IMR-90 (cell line): Measurements from ENCODE around the gene AKR7A2. TPM values are rescaled to one million over a fixed set of nuclear protein-coding genes. Genes with fewer than 3 reads are reported as not detected.

ENCODE experiments used
- ATAC-seq: fragments of 200-7000 bp; cut with Tn5 transposase; 2 replicates; pipeline ENCODE4 v1.9.1; 2020; ENCODE audit warnings: low read depth, mild to moderate bottlenecking, moderate library complexity
- BruUV-seq: library from RNA; stranded (reverse); fragments of 400-500 nt; replicated peaks from 2 replicates; lab custom pipeline; 2021; lab: Mats Ljungman, UMichigan
- CTCF ChIA-PET: fragments of 300-600 bp; formaldehyde crosslinking; extraction: SDS; loops from one replicate; lab custom pipeline; 2021; ENCODE audit warnings: antibody characterized with exemption; lab: Yijun Ruan, JAX
- POLR2A ChIA-PET: fragments of 300-600 bp; sonication (Branson Sonifier 250); formaldehyde crosslinking; loops from one replicate; lab custom pipeline; 2022; ENCODE audit warnings: antibody characterized with exemption; ENCODE audit not compliant: unreplicated experiment; lab: Charles Lee
- DNase-seq: peaks from one replicate; pipeline ENCODE4 v3.0.0; 2013
- H2AFZ ChIP-seq: replicated peaks from 2 replicates; pipeline ENCODE3; 2013; ENCODE audit warnings: low read length, mild to moderate bottlenecking; ENCODE audit not compliant: poor library complexity
- H2AK5ac ChIP-seq: 2 replicates; pipeline ENCODE4 v1.6.1; 2013; ENCODE audit warnings: low read depth, low read length, inconsistent platforms
- H2AK9ac ChIP-seq: replicated peaks from 2 replicates; pipeline ENCODE3; 2013; ENCODE audit warnings: mild to moderate bottlenecking, low read depth, low read length, moderate library complexity; ENCODE audit not compliant: poor library complexity
- H2BK120ac ChIP-seq: 2 replicates; pipeline ENCODE4 v1.6.1; 2013; ENCODE audit warnings: low read depth, low read length, inconsistent platforms
- H2BK15ac ChIP-seq: 3 replicates; pipeline ENCODE4 v1.6.1; 2013; ENCODE audit warnings: low read depth, low read length, inconsistent platforms
- H2BK20ac ChIP-seq: 2 replicates; pipeline ENCODE4 v1.6.1; 2013; ENCODE audit warnings: low read depth, mild to moderate bottlenecking, inconsistent platforms, low read length, moderate library complexity
- H2BK5ac ChIP-seq: 2 replicates; pipeline ENCODE4 v1.6.1; 2013; ENCODE audit warnings: mild to moderate bottlenecking, low read depth, low read length, inconsistent platforms; ENCODE audit not compliant: poor library complexity, severe bottlenecking
- H3K14ac ChIP-seq: replicated peaks from 2 replicates; pipeline ENCODE4 v1.6.1; 2013; ENCODE audit warnings: low read depth, low read length, inconsistent platforms
- H3K18ac ChIP-seq: 2 replicates; pipeline ENCODE4 v1.6.1; 2013; ENCODE audit warnings: low read depth, low read length, control low read depth
- H3K23ac ChIP-seq: 2 replicates; pipeline ENCODE4 v1.6.1; 2013; ENCODE audit warnings: low read depth, low read length, inconsistent platforms
- H3K27ac ChIP-seq: 2 replicates; pipeline ENCODE4 v1.5.1; 2013; ENCODE audit warnings: mild to moderate bottlenecking, control low read depth, low read length; ENCODE audit not compliant: insufficient read depth
- H3K27me3 ChIP-seq: 2 replicates; pipeline ENCODE4 v1.6.1; 2013; ENCODE audit warnings: low read length; ENCODE audit not compliant: control insufficient read depth, insufficient read depth
- H3K36me3 ChIP-seq: 2 replicates; pipeline ENCODE4 v1.6.1; 2013; ENCODE audit warnings: low read length, mixed read lengths; ENCODE audit not compliant: control insufficient read depth, insufficient read depth
- H3K4ac ChIP-seq: 2 replicates; pipeline ENCODE4 v1.6.1; 2013; ENCODE audit warnings: low read depth, low read length, inconsistent platforms
- H3K4me1 ChIP-seq: 2 replicates; pipeline ENCODE4 v1.6.1; 2013; ENCODE audit warnings: low read length, mixed read lengths; ENCODE audit not compliant: control insufficient read depth, insufficient read depth
- H3K4me2 ChIP-seq: 2 replicates; pipeline ENCODE4 v1.6.1; 2013; ENCODE audit warnings: low read depth, mild to moderate bottlenecking, control low read depth, low read length, moderate library complexity
- H3K4me3 ChIP-seq: 2 replicates; pipeline ENCODE4 v1.5.1; 2013; ENCODE audit warnings: low read depth, mild to moderate bottlenecking, control low read depth, low read length, moderate library complexity; ENCODE audit not compliant: insufficient read depth
- H3K56ac ChIP-seq: 2 replicates; pipeline ENCODE4 v1.6.1; 2013; ENCODE audit warnings: low read length, inconsistent platforms; ENCODE audit not compliant: insufficient read depth; ENCODE audit errors: extremely low read depth
- H3K79me1 ChIP-seq, 2 experiments: 2 replicates each; pipeline ENCODE4 v1.6.1; 2013; ENCODE audit warnings: low read length in 2 of 2, inconsistent platforms in 1 of 2, low read depth in 1 of 2
- H3K9ac ChIP-seq: 2 replicates; pipeline ENCODE4 v1.6.1; 2013; ENCODE audit warnings: low read depth, low read length, control low read depth
- H3K9me1 ChIP-seq: 2 replicates; pipeline ENCODE4 v1.6.1; 2013; ENCODE audit warnings: low read length, inconsistent platforms; ENCODE audit not compliant: insufficient read depth
- H3K9me3 ChIP-seq: 2 replicates; pipeline ENCODE4 v1.6.1; 2013; ENCODE audit warnings: low read length; ENCODE audit not compliant: control insufficient read depth, insufficient read depth
- H4K20me1 ChIP-seq: 2 replicates; pipeline ENCODE4 v1.6.1; 2013; ENCODE audit warnings: low read length, inconsistent platforms; ENCODE audit not compliant: insufficient read depth
- H4K5ac ChIP-seq: 2 replicates; pipeline ENCODE4 v1.6.1; 2013; ENCODE audit warnings: mild to moderate bottlenecking, low read depth, low read length, control low read depth
- H4K8ac ChIP-seq, 2 experiments: 2 replicates each; pipeline ENCODE4 v1.6.1; 2013; ENCODE audit warnings: low read depth in 2 of 2, low read length in 2 of 2, control low read depth in 1 of 2, inconsistent platforms in 1 of 2
- H4K91ac ChIP-seq: 2 replicates; pipeline ENCODE4 v1.6.1; 2013; ENCODE audit warnings: low read depth, low read length, inconsistent platforms; ENCODE audit not compliant: insufficient read depth
- BHLHE40 ChIP-seq: fragments of 150-350 bp; IDR thresholded peaks from 2 replicates; pipeline ENCODE4 v1.6.1; 2016; ENCODE audit warnings: mild to moderate bottlenecking, low read depth, low read length
- CEBPB ChIP-seq: IDR thresholded peaks from 2 replicates; pipeline ENCODE4 v1.6.1; 2012; ENCODE audit warnings: low read depth, low read length, improper control_type of control experiment
- CHD1 ChIP-seq: IDR thresholded peaks from 2 replicates; pipeline ENCODE4 v1.6.1; 2012; ENCODE audit warnings: low read depth, low read length, improper control_type of control experiment
- FOS ChIP-seq: fragments of 150-350 bp; IDR thresholded peaks from 2 replicates; pipeline ENCODE4 v1.6.1; 2016; ENCODE audit warnings: low read depth, low read length
- MAFK ChIP-seq: IDR thresholded peaks from 2 replicates; pipeline ENCODE4 v1.6.1; 2012; ENCODE audit warnings: low read depth, low read length, improper control_type of control experiment
- POLR2A ChIP-seq: IDR thresholded peaks from 2 replicates; pipeline ENCODE4 v1.6.1; 2012; ENCODE audit warnings: mild to moderate bottlenecking, low read depth, low read length
- RAD21 ChIP-seq: IDR thresholded peaks from 2 replicates; pipeline ENCODE4 v1.6.1; 2012; ENCODE audit warnings: low read length, improper control_type of control experiment
- RFX5 ChIP-seq: IDR thresholded peaks from 2 replicates; pipeline ENCODE4 v1.8.0; 2012; ENCODE audit warnings: low read depth, mild to moderate bottlenecking, low read length, moderate library complexity
- USF2 ChIP-seq: fragments of 150-350 bp; IDR thresholded peaks from 2 replicates; pipeline ENCODE4 v1.6.1; 2017; ENCODE audit warnings: mild to moderate bottlenecking, antibody characterized with exemption, low read length, low read depth
- WGBS, 2 experiments: methylation state at CpG; one replicate each; pipeline versions ENCODE4 v1.1.5 to v1.1.7; 2013; ENCODE audit warnings: missing lambda C conversion rate in 2 of 2; ENCODE audit not compliant: insufficient read length in 1 of 2; ENCODE audit errors: extremely low coverage in 2 of 2; 5-methylcytosine and 5-hydroxymethylcytosine counted together
- dilution Hi-C: fragments of 300-500 bp; cut with HindIII; formaldehyde crosslinking; loops from one replicate; pipeline ENCODE4 v1.14.3; 2018; ENCODE audit warnings: low sequenced_read_pairs; ENCODE audit not compliant: unreplicated experiment
- in situ Hi-C: fragments of 300-500 bp; cut with MboI; formaldehyde crosslinking; loops from 3 replicates; pipeline ENCODE4 v1.14.3; 2019; ENCODE audit warnings: low sequenced_read_pairs, inconsistent platforms, mixed read lengths
- intact Hi-C: fragments of 100-400 bp; cut with micrococcal nuclease; formaldehyde crosslinking; loops from 2 replicates; pipeline ENCODE4 v1.10.0; 2022
- polyA plus RNA-seq, 3 experiments: library from polyadenylated mRNA; depleted of rRNA; stranded (reverse); fragments of >200 nt; gene quantifications; 2 replicates each; pipeline ENCODE4 v1.2.3, GENCODE V29; 2012; ENCODE audit warnings: low replicate concordance in 1 of 3
- total RNA-seq: library from RNA; depleted of rRNA; stranded (reverse); fragments of >200 nt; gene quantifications from 2 replicates; pipeline ENCODE4 v1.2.3, GENCODE V29; 2012
- TF ChIP-seq, protein P1 (sequence below): fragments of 150-350 bp; IDR thresholded peaks from 2 replicates; pipeline ENCODE4 v1.6.1; 2016; ENCODE audit warnings: low read depth, mild to moderate bottlenecking, low read length, moderate library complexity, borderline replicate concordance

Gene AKR7A2
- total and polyA plus RNA-seq, 2 of the 4 experiments (the other 2 are of a cell fraction): 55.8 to 60.2 TPM

GRCh38 chr1:19260211-19261138, 51.5 kb downstream of the AKR7A2 start (continued):
- TF ChIP-seq USF2: peak; percentile 34; the same call in 1 of the 2 replicates
- TF ChIP-seq POLR2A: no peak

DNA sequence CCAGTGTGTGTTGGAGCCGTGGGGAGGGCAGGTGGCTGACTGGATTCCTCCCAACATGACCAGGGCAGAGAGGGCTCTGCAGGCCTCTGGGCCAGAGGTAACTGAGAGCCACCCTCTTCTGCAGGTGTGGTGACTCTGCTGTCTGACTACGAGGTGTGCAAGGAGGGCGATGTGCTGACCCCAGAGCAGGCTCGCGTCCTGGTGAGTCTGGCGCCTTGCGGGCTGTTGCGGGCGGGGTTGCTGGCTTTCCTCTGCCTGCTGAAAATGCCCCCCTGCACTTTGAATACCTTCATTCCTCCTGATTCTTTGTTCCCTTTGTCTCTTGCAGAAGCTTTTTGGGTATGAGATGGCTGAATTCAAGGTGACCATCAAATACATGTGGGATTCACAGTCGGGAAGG, 53.6 kb downstream of the AKR7A2 start:
- no peak overlapping the region for H2BK15ac ChIP-seq
- ChIA-PET POLR2A (no interaction called here), CTCF (no interaction called here)
- peaks cover 13% of the 10 kb centered on the region; the same call in 1 of the 2 replicates for H3K9me1 ChIP-seq
- H3K56ac ChIP-seq: no peak overlapping the region
- WGBS, 2 experiments: 94% methylated on average over 3 of the region's 10 CpGs; no CpG with 5 or more reads in 1 of the 2 experiments
- no peak overlapping the region for H3K27ac ChIP-seq
- TF ChIP-seq CEBPB: no peak
- no peak for TF ChIP-seq CHD1
- no peak for TF ChIP-seq BHLHE40
- TF ChIP-seq, protein P1, sequence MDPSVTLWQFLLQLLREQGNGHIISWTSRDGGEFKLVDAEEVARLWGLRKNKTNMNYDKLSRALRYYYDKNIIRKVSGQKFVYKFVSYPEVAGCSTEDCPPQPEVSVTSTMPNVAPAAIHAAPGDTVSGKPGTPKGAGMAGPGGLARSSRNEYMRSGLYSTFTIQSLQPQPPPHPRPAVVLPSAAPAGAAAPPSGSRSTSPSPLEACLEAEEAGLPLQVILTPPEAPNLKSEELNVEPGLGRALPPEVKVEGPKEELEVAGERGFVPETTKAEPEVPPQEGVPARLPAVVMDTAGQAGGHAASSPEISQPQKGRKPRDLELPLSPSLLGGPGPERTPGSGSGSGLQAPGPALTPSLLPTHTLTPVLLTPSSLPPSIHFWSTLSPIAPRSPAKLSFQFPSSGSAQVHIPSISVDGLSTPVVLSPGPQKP: no peak
- TF ChIP-seq RFX5: no peak
- no peak for TF ChIP-seq RAD21
- no peak for TF ChIP-seq MAFK
- no peak for TF ChIP-seq FOS
- no peak overlapping the region for H3K9ac ChIP-seq
- no peak for DNase-seq
- H2BK5ac ChIP-seq: no peak overlapping the region
- H2BK20ac ChIP-seq: no peak overlapping the region
- no peak overlapping the region for H2BK120ac ChIP-seq
- peaks cover 41% of the 10 kb centered on the region for H3K36me3 ChIP-seq
- no peak overlapping the region for H4K5ac ChIP-seq
- H3K14ac ChIP-seq: no peak overlapping the region
- in situ Hi-C loops: no loop called here
- no peak overlapping the region for H2AK5ac ChIP-seq
- dilution Hi-C loops: no loop called here
- no TSS peak for BruUV-seq
- H3K4me2 ChIP-seq: no peak overlapping the region
- peaks cover 3% of the 10 kb centered on the region; the same call in 1 of the 2 replicates for H3K4me1 ChIP-seq
- H3K18ac ChIP-seq: no peak overlapping the region
- ATAC-seq: no peak
- H2AK9ac ChIP-seq: no peak overlapping the region
- H3K9me3 ChIP-seq: no peaks in the 10 kb centered on the region
- no peak overlapping the region for H3K4ac ChIP-seq
- no peak overlapping the region for H3K4me3 ChIP-seq
- peaks cover 22% of the 10 kb centered on the region for H4K20me1 ChIP-seq
- H3K79me1 ChIP-seq: peaks cover 12 to 38% of the 10 kb centered on the region in 2 experiments
- no peaks in the 10 kb centered on the region for H3K27me3 ChIP-seq
- no peak overlapping the region for H4K91ac ChIP-seq
- H2AFZ ChIP-seq: no peak overlapping the region
- intact Hi-C loops: no loop called here
- no peak overlapping the region for H3K23ac ChIP-seq
- H4K8ac ChIP-seq: no peak overlapping the region
